Measurements from ENCODE around the gene MAL.

Gene MAL

DNA sequence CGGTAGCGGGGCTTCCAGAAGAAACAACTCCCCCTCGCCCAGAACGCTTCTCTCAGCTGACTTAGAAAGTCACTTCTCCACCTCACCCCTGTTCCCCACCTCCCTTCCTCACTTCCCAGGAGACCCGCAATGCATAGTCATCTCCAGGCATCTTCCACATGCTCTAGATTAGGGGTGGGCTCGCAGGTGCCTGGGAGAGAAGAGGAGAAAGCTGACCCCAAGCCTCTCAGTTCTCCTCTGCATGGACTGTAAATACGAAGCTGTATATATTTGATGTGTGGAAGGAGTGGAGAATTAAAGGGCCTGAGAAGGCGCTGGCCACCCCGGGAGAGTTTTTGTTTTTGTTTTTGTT lies 1.8 kb downstream of the MAL start:
- in situ Hi-C loops (cut with HindIII; ENCODE audit: low pct_ligation_motif_present, low sequenced_read_pairs): no loop called here
- Histone ChIP-seq H3K27ac (no peak overlapping the region), H3K36me3 (replicated peaks) (no peaks in the 10 kb centered on the region), H3K27me3 (replicated peaks) (peaks cover 44% of the 10 kb centered on the region), H3K4me3 (ENCODE audit: low read depth, low read length) (no peak overlapping the region)
- DNase-seq: no peak
- TF ChIP-seq, protein P1, sequence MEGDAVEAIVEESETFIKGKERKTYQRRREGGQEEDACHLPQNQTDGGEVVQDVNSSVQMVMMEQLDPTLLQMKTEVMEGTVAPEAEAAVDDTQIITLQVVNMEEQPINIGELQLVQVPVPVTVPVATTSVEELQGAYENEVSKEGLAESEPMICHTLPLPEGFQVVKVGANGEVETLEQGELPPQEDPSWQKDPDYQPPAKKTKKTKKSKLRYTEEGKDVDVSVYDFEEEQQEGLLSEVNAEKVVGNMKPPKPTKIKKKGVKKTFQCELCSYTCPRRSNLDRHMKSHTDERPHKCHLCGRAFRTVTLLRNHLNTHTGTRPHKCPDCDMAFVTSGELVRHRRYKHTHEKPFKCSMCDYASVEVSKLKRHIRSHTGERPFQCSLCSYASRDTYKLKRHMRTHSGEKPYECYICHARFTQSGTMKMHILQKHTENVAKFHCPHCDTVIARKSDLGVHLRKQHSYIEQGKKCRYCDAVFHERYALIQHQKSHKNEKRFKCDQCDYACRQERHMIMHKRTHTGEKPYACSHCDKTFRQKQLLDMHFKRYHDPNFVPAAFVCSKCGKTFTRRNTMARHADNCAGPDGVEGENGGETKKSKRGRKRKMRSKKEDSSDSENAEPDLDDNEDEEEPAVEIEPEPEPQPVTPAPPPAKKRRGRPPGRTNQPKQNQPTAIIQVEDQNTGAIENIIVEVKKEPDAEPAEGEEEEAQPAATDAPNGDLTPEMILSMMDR (IDR thresholded peaks at IDR 0.05; ENCODE audit: low read depth, low read length, missing control alignments): no peak

DNA sequence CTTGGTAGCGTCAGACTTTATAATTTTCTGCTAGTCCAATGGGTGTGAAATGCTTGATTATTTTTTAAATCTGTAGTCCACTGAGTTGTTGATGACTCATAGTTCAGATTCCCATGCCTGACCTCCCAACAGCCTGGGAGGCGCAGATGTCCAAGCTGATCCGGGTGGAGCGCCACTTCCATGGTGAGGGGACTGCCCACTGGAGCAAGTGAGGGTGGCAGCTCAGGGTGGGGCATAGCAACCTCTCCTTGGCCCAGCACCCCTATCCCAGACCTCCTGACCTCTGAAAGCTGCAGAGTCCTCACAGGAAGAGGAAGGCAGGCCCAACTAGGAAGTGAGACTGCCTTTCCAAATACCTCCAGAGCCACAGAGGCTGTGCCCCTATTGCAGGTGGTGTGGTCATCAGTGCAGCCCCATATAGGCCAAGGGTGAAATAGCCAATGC lies 4.4 kb downstream of the MAL start:
- in situ Hi-C loops (cut with HindIII; ENCODE audit: low pct_ligation_motif_present, low sequenced_read_pairs): no loop called here
- TF ChIP-seq, protein P1 (IDR thresholded peaks at IDR 0.05; ENCODE audit: low read depth, low read length, missing control alignments): no peak
- Histone ChIP-seq H3K36me3 (replicated peaks) (no peaks in the 10 kb centered on the region), H3K4me3 (ENCODE audit: low read depth, low read length) (no peak overlapping the region), H3K27me3 (replicated peaks) (peaks cover 27% of the 10 kb centered on the region), H3K27ac (no peak overlapping the region)
- DNase-seq: no peak

GRCh38 chr2:95030496-95030895 lies 5.0 kb downstream of the MAL start:
- Histone ChIP-seq H3K27me3 (replicated peaks) (peaks cover 21% of the 10 kb centered on the region), H3K36me3 (replicated peaks) (no peaks in the 10 kb centered on the region), H3K27ac (no peak overlapping the region), H3K4me3 (ENCODE audit: low read depth, low read length) (no peak overlapping the region)
- TF ChIP-seq, protein P1 (IDR thresholded peaks at IDR 0.05; ENCODE audit: low read depth, low read length, missing control alignments): no peak
- DNase-seq: no peak
- in situ Hi-C loops (cut with HindIII; ENCODE audit: low pct_ligation_motif_present, low sequenced_read_pairs): no loop called here

DNA sequence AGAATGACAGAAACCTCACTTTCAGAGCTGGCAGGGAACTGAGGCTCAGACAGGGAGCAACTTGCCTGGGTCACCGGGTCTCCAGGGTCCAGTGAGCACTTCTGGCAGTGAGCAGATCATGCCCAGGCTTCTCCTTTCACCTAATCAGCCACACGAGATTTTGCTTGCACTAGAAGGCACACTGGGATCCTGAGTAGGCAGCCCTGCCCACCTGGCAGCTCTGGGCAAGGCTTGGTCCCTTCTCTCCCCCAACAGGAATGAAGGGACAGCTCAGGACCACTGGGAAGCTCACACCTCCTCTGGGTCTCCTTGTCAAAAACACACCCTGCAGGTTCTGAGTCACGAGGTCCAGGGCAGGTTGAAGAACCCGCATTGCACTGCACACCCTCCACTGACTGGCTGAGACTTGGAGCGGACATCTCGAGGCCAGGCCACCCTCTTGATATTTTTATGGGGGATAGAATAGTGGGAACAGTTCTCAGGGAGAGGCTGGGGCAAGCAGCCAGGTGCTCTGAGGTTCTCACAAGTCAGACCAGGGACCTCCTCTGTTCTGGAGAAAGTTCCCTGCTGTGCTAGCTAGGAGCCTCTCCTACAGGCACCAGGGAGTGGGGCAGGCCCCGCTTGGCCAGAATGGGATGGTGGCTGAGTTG lies 5.7 kb downstream of the MAL start:
- Histone ChIP-seq H3K36me3 (replicated peaks) (no peaks in the 10 kb centered on the region), H3K27me3 (replicated peaks) (peaks cover 14% of the 10 kb centered on the region), H3K27ac (no peak overlapping the region), H3K4me3 (ENCODE audit: low read depth, low read length) (no peak overlapping the region)
- DNase-seq: no peak
- in situ Hi-C loops (cut with HindIII; ENCODE audit: low pct_ligation_motif_present, low sequenced_read_pairs): no loop called here
- TF ChIP-seq, protein P1 (IDR thresholded peaks at IDR 0.05; ENCODE audit: low read depth, low read length, missing control alignments): no peak

DNA sequence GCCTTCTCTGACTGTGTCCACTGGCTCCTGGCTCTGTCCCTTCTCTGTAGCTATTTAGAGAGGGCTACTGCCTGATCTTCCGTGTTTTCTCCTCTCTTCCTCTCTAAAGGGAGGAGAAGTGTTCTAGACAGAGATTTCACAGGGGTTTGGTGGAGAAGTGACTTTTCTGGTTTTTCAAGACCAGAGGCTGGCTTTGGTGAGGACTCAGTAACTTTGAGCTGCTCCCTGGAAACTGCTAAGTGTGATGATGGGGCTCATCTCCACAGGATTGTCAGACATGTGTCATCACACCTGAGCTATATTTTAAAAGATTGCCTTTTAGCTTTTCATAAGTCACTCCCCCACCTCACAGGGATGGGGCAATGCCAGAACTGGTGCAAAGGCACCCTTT lies 6.2 kb downstream of the MAL start:
- Histone ChIP-seq H3K27ac (no peak overlapping the region), H3K4me3 (ENCODE audit: low read depth, low read length) (no peak overlapping the region), H3K36me3 (replicated peaks) (no peaks in the 10 kb centered on the region), H3K27me3 (replicated peaks) (peaks cover 11% of the 10 kb centered on the region)
- in situ Hi-C loops (cut with HindIII; ENCODE audit: low pct_ligation_motif_present, low sequenced_read_pairs): no loop called here
- TF ChIP-seq, protein P1 (IDR thresholded peaks at IDR 0.05; ENCODE audit: low read depth, low read length, missing control alignments): no peak
- no peak for DNase-seq

- no peak for DNase-seq
- TF ChIP-seq, protein P1 (IDR thresholded peaks at IDR 0.05; ENCODE audit: low read depth, low read length, missing control alignments): no peak
- Histone ChIP-seq H3K27me3 (replicated peaks) (peaks cover 5% of the 10 kb centered on the region), H3K36me3 (replicated peaks) (no peaks in the 10 kb centered on the region), H3K4me3 (ENCODE audit: low read depth, low read length) (no peak overlapping the region), H3K27ac (no peak overlapping the region)
- in situ Hi-C loops (cut with HindIII; ENCODE audit: low pct_ligation_motif_present, low sequenced_read_pairs): no loop called here
These were observed 6.8 kb downstream of the MAL start for GRCh38 chr2:95032341-95032740.
